HepG2 (cell line): Measurements from ENCODE around the gene PCGF2. TPM values are rescaled to one million over a fixed set of nuclear protein-coding genes. Genes with fewer than 3 reads are reported as not detected.

Experiments
- CBFB ChIP-seq: sonication (generic); formaldehyde crosslinking; IDR thresholded peaks from 2 replicates; pipeline ENCODE4 v1.4.0; 2020; ENCODE audit warnings: missing genetic modification reagents
- GABPA ChIP-seq, 2 experiments: IDR thresholded peaks; 2 replicates each; pipeline ENCODE4 v1.6.1; 2011 to 2016; ENCODE audit warnings: low read depth in 2 of 2, low read length in 1 of 2, missing biosample characterization in 1 of 2, missing genetic modification characterization in 1 of 2
- JUND ChIP-seq: sonication (generic); formaldehyde crosslinking; IDR thresholded peaks from 2 replicates; pipeline ENCODE4 v1.8.0; 2022; ENCODE audit warnings: mild to moderate bottlenecking, missing genetic modification reagents
- NR2F6 ChIP-seq, 2 experiments: IDR thresholded peaks; 2 replicates each; pipeline ENCODE4 v1.6.1; 2016; ENCODE audit warnings: antibody characterized with exemption in 1 of 2, mild to moderate bottlenecking in 1 of 2
- PPARG ChIP-seq: conservative IDR thresholded peaks from 2 replicates; pipeline ENCODE4 v1.6.1; 2016; ENCODE audit warnings: missing biosample characterization, missing genetic modification reagents
- REXO4 ChIP-seq: sonication (generic); formaldehyde crosslinking; IDR thresholded peaks from 2 replicates; pipeline ENCODE4 v1.8.0; 2022; ENCODE audit warnings: missing genetic modification reagents, mild to moderate bottlenecking, borderline replicate concordance
- ZMYM4 ChIP-seq: sonication (generic); formaldehyde crosslinking; IDR thresholded peaks from 2 replicates; pipeline ENCODE4 v1.8.1; 2023; ENCODE audit warnings: mild to moderate bottlenecking, missing genetic modification reagents
- ZNF143 ChIP-seq: sonication (generic); formaldehyde crosslinking; IDR thresholded peaks from 2 replicates; pipeline ENCODE4 v1.4.0; 2020; ENCODE audit warnings: missing genetic modification reagents
- ZNF160 ChIP-seq: sonication (generic); formaldehyde crosslinking; IDR thresholded peaks from 2 replicates; pipeline ENCODE4 v1.8.0; 2022; ENCODE audit warnings: mild to moderate bottlenecking, inconsistent platforms, missing genetic modification reagents
- ZNF552 ChIP-seq: sonication (generic); formaldehyde crosslinking; IDR thresholded peaks from 2 replicates; pipeline ENCODE4 v1.9.0; 2022; ENCODE audit warnings: missing genetic modification reagents, mild to moderate bottlenecking, borderline replicate concordance
- ZNF839 ChIP-seq: sonication (generic); formaldehyde crosslinking; IDR thresholded peaks from 2 replicates; pipeline ENCODE4 v1.4.0; 2020; ENCODE audit warnings: missing genetic modification reagents, mild to moderate bottlenecking, borderline replicate concordance
- polyA plus RNA-seq, 8 experiments: library from polyadenylated mRNA; depleted of rRNA in 3 of 8; stranded (reverse) in 7 of 8; unstranded in 1 of 8; fragments of >200 nt; fragmentation: Illumina TruSeq in 4 of 8; extraction: Trizol in 4 of 8; gene quantifications; 2 replicates each; pipeline versions ENCODE4 v1.2.1 to v1.2.3, GENCODE V29; 2011 to 2016; ENCODE audit warnings: low read depth in 4 of 8, missing spikeins in 1 of 8, mixed read lengths in 1 of 8; ENCODE audit not compliant: insufficient read depth in 1 of 8
- total RNA-seq, 5 experiments: library from RNA; depleted of rRNA; stranded (reverse); fragments of >200 nt; fragmentation: Illumina TruSeq; extraction: Trizol; gene quantifications; 2 replicates each; pipeline ENCODE4 v1.2.3, GENCODE V29; 2016; ENCODE audit warnings: low read depth in 1 of 5
- TF ChIP-seq, protein P1 (sequence below): IDR thresholded peaks from 2 replicates; pipeline ENCODE4 v1.6.1; 2016; ENCODE audit warnings: low read depth, missing genetic modification reagents, missing compliant biosample characterization
- TF ChIP-seq, protein P2 (sequence below): sonication (generic); formaldehyde crosslinking; IDR thresholded peaks from 2 replicates; pipeline ENCODE4 v1.8.0; 2022; ENCODE audit warnings: missing genetic modification reagents, low read depth, mild to moderate bottlenecking, borderline replicate concordance
- TF ChIP-seq, protein P3 (sequence below): sonication (generic); formaldehyde crosslinking; IDR thresholded peaks from 2 replicates; pipeline ENCODE4 v1.5.1; 2020; ENCODE audit warnings: mild to moderate bottlenecking, moderate library complexity, missing genetic modification reagents
- TF ChIP-seq, protein P4 (sequence below): sonication (generic); formaldehyde crosslinking; IDR thresholded peaks from 2 replicates; pipeline ENCODE4 v1.4.0; 2020; ENCODE audit warnings: mild to moderate bottlenecking, missing genetic modification reagents
- TF ChIP-seq, protein P5 (sequence below): sonication (generic); formaldehyde crosslinking; IDR thresholded peaks from 2 replicates; pipeline ENCODE4 v1.5.1; 2020; ENCODE audit warnings: mild to moderate bottlenecking, missing genetic modification reagents, moderate library complexity
- TF ChIP-seq, protein P6 (sequence below): IDR thresholded peaks from 2 replicates; pipeline ENCODE4 v1.6.1; 2016; ENCODE audit warnings: missing genetic modification reagents, missing compliant biosample characterization
- TF ChIP-seq, protein P7 (sequence below): IDR thresholded peaks from 2 replicates; pipeline ENCODE4 v1.6.1; 2012; ENCODE audit warnings: inconsistent platforms

Gene PCGF2
- total and polyA plus RNA-seq, 2 of the 13 experiments (the other 11 are each of a cell fraction or from before 2014, with no cell fraction given): 11.6 to 29.4 TPM

DNA sequence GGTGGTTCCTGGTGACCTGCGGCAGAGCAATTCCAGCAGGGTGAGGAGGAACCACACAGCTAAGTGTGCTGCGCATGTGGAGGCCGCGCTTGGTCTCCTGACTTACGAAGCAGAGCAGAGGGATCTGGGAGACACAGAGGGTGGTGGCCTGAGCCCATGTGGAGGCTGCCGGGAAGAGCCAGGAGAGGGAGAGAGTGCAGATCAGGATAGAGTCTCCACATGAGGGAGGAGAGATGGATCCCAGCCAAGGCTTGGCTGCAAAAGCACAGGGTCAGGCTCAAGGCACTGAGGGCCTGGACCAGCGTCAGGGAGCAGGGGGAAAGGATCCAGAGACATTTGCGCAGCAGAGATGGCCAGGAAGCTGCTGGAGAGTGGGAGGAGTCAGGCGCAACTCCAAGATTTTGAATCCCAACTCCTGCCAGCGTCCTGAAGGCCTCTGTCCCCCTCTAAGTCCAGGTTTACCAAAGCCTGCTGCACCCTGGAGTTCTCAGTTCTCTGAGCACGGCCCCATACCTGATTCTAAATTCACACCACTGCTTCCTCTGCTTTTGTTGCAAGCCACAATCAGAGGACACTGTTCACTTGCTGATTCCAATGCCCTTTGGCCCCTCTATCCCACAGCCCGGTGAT, 54.3 kb downstream of the PCGF2 start (continued):
- TF ChIP-seq, protein P1, sequence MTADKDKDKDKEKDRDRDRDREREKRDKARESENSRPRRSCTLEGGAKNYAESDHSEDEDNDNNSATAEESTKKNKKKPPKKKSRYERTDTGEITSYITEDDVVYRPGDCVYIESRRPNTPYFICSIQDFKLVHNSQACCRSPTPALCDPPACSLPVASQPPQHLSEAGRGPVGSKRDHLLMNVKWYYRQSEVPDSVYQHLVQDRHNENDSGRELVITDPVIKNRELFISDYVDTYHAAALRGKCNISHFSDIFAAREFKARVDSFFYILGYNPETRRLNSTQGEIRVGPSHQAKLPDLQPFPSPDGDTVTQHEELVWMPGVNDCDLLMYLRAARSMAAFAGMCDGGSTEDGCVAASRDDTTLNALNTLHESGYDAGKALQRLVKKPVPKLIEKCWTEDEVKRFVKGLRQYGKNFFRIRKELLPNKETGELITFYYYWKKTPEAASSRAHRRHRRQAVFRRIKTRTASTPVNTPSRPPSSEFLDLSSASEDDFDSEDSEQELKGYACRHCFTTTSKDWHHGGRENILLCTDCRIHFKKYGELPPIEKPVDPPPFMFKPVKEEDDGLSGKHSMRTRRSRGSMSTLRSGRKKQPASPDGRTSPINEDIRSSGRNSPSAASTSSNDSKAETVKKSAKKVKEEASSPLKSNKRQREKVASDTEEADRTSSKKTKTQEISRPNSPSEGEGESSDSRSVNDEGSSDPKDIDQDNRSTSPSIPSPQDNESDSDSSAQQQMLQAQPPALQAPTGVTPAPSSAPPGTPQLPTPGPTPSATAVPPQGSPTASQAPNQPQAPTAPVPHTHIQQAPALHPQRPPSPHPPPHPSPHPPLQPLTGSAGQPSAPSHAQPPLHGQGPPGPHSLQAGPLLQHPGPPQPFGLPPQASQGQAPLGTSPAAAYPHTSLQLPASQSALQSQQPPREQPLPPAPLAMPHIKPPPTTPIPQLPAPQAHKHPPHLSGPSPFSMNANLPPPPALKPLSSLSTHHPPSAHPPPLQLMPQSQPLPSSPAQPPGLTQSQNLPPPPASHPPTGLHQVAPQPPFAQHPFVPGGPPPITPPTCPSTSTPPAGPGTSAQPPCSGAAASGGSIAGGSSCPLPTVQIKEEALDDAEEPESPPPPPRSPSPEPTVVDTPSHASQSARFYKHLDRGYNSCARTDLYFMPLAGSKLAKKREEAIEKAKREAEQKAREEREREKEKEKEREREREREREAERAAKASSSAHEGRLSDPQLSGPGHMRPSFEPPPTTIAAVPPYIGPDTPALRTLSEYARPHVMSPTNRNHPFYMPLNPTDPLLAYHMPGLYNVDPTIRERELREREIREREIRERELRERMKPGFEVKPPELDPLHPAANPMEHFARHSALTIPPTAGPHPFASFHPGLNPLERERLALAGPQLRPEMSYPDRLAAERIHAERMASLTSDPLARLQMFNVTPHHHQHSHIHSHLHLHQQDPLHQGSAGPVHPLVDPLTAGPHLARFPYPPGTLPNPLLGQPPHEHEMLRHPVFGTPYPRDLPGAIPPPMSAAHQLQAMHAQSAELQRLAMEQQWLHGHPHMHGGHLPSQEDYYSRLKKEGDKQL (CRISPR knock-in tag): no peak
- TF ChIP-seq ZNF160 (no peak), PPARG (no peak), REXO4 (CRISPR knock-in tag) (no peak), ZNF552 (CRISPR knock-in tag) (no peak), JUND (CRISPR knock-in tag) (no peak), GABPA (IDR thresholded peaks at IDR 0.05; ENCODE audit: low read depth, low read length) (no peak), GABPA (CRISPR knock-in tag; IDR thresholded peaks at IDR 0.05; ENCODE audit: low read depth) (no peak), ZMYM4 (0 out of 2 replicates have a peak, but pooled peaks have one; percentile 29), NR2F6 (IDR thresholded peaks at IDR 0.05) (peak; percentile 17), NR2F6 (CRISPR knock-in tag; IDR thresholded peaks at IDR 0.05) (peak; percentile 11; the same call in 1 of the 2 replicates), ZNF839 (peak; percentile 13; the same call in 1 of the 2 replicates), CBFB (CRISPR knock-in tag) (no peak), ZNF143 (CRISPR knock-in tag) (peak; percentile 72)
- TF ChIP-seq, protein P2, sequence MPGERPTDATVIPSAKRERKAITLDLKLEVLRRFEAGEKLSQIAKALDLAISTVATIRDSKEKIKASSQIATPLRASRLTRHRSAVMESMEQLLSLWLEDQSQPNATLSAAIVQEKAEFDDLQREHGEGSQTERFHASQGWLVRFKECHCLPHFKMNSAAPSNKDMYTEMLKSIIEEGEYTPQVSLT (CRISPR knock-in tag): no peak
- TF ChIP-seq, protein P3, sequence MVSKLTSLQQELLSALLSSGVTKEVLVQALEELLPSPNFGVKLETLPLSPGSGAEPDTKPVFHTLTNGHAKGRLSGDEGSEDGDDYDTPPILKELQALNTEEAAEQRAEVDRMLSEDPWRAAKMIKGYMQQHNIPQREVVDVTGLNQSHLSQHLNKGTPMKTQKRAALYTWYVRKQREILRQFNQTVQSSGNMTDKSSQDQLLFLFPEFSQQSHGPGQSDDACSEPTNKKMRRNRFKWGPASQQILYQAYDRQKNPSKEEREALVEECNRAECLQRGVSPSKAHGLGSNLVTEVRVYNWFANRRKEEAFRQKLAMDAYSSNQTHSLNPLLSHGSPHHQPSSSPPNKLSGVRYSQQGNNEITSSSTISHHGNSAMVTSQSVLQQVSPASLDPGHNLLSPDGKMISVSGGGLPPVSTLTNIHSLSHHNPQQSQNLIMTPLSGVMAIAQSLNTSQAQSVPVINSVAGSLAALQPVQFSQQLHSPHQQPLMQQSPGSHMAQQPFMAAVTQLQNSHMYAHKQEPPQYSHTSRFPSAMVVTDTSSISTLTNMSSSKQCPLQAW (CRISPR knock-in tag): no peak
- TF ChIP-seq, protein P4, sequence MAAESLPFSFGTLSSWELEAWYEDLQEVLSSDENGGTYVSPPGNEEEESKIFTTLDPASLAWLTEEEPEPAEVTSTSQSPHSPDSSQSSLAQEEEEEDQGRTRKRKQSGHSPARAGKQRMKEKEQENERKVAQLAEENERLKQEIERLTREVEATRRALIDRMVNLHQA (CRISPR knock-in tag): no peak
- TF ChIP-seq, protein P5, sequence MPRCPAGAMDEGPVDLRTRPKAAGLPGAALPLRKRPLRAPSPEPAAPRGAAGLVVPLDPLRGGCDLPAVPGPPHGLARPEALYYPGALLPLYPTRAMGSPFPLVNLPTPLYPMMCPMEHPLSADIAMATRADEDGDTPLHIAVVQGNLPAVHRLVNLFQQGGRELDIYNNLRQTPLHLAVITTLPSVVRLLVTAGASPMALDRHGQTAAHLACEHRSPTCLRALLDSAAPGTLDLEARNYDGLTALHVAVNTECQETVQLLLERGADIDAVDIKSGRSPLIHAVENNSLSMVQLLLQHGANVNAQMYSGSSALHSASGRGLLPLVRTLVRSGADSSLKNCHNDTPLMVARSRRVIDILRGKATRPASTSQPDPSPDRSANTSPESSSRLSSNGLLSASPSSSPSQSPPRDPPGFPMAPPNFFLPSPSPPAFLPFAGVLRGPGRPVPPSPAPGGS (CRISPR knock-in tag): no peak
- TF ChIP-seq, protein P6, sequence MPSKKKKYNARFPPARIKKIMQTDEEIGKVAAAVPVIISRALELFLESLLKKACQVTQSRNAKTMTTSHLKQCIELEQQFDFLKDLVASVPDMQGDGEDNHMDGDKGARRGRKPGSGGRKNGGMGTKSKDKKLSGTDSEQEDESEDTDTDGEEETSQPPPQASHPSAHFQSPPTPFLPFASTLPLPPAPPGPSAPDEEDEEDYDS: no peak
- TF ChIP-seq, protein P7, sequence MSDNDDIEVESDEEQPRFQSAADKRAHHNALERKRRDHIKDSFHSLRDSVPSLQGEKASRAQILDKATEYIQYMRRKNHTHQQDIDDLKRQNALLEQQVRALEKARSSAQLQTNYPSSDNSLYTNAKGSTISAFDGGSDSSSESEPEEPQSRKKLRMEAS: peak; percentile 68
